IMR-90 (cell line): ENCODE measurements around the gene FCMR. TPM values are rescaled to one million over a fixed set of nuclear protein-coding genes. Genes with fewer than 3 reads are reported as not detected.

Source experiments
- ATAC-seq: fragments of 200-7000 bp; cut with Tn5 transposase; 2 replicates; pipeline ENCODE4 v1.9.1; 2020; ENCODE audit warnings: low read depth, mild to moderate bottlenecking, moderate library complexity
- Bru-seq: library from RNA; stranded (reverse); fragments of 400-500 nt; gene quantifications from one replicate; lab custom pipeline; 2021; lab: Mats Ljungman, UMichigan
- BruChase-seq, 2 experiments: library from RNA; stranded (reverse); fragments of 400-500 nt; gene quantifications; one replicate each; lab custom pipeline; 2021; lab: Mats Ljungman, UMichigan
- BruUV-seq: library from RNA; stranded (reverse); fragments of 400-500 nt; replicated peaks from 2 replicates; lab custom pipeline; 2021; lab: Mats Ljungman, UMichigan
- CTCF ChIA-PET: fragments of 300-600 bp; formaldehyde crosslinking; extraction: SDS; loops from one replicate; lab custom pipeline; 2021; ENCODE audit warnings: antibody characterized with exemption; lab: Yijun Ruan, JAX
- POLR2A ChIA-PET: fragments of 300-600 bp; sonication (Branson Sonifier 250); formaldehyde crosslinking; loops from one replicate; lab custom pipeline; 2022; ENCODE audit warnings: antibody characterized with exemption; ENCODE audit not compliant: unreplicated experiment; lab: Charles Lee
- DNase-seq: peaks from one replicate; pipeline ENCODE4 v3.0.0; 2013
- H2AFZ ChIP-seq: replicated peaks from 2 replicates; pipeline ENCODE3; 2013; ENCODE audit warnings: low read length, mild to moderate bottlenecking; ENCODE audit not compliant: poor library complexity
- H2AK5ac ChIP-seq: 2 replicates; pipeline ENCODE4 v1.6.1; 2013; ENCODE audit warnings: low read depth, low read length, inconsistent platforms
- H2AK9ac ChIP-seq: replicated peaks from 2 replicates; pipeline ENCODE3; 2013; ENCODE audit warnings: mild to moderate bottlenecking, low read depth, low read length, moderate library complexity; ENCODE audit not compliant: poor library complexity
- H2BK120ac ChIP-seq: 2 replicates; pipeline ENCODE4 v1.6.1; 2013; ENCODE audit warnings: low read depth, low read length, inconsistent platforms
- H2BK15ac ChIP-seq: 3 replicates; pipeline ENCODE4 v1.6.1; 2013; ENCODE audit warnings: low read depth, low read length, inconsistent platforms
- H2BK20ac ChIP-seq: 2 replicates; pipeline ENCODE4 v1.6.1; 2013; ENCODE audit warnings: low read depth, mild to moderate bottlenecking, inconsistent platforms, low read length, moderate library complexity
- H2BK5ac ChIP-seq: 2 replicates; pipeline ENCODE4 v1.6.1; 2013; ENCODE audit warnings: mild to moderate bottlenecking, low read depth, low read length, inconsistent platforms; ENCODE audit not compliant: poor library complexity, severe bottlenecking
- H3K14ac ChIP-seq: replicated peaks from 2 replicates; pipeline ENCODE4 v1.6.1; 2013; ENCODE audit warnings: low read depth, low read length, inconsistent platforms
- H3K18ac ChIP-seq: 2 replicates; pipeline ENCODE4 v1.6.1; 2013; ENCODE audit warnings: low read depth, low read length, control low read depth
- H3K23ac ChIP-seq: 2 replicates; pipeline ENCODE4 v1.6.1; 2013; ENCODE audit warnings: low read depth, low read length, inconsistent platforms
- H3K27ac ChIP-seq: 2 replicates; pipeline ENCODE4 v1.5.1; 2013; ENCODE audit warnings: mild to moderate bottlenecking, control low read depth, low read length; ENCODE audit not compliant: insufficient read depth
- H3K27me3 ChIP-seq: 2 replicates; pipeline ENCODE4 v1.6.1; 2013; ENCODE audit warnings: low read length; ENCODE audit not compliant: control insufficient read depth, insufficient read depth
- H3K36me3 ChIP-seq: 2 replicates; pipeline ENCODE4 v1.6.1; 2013; ENCODE audit warnings: low read length, mixed read lengths; ENCODE audit not compliant: control insufficient read depth, insufficient read depth
- H3K4ac ChIP-seq: 2 replicates; pipeline ENCODE4 v1.6.1; 2013; ENCODE audit warnings: low read depth, low read length, inconsistent platforms
- H3K4me1 ChIP-seq: 2 replicates; pipeline ENCODE4 v1.6.1; 2013; ENCODE audit warnings: low read length, mixed read lengths; ENCODE audit not compliant: control insufficient read depth, insufficient read depth
- H3K4me2 ChIP-seq: 2 replicates; pipeline ENCODE4 v1.6.1; 2013; ENCODE audit warnings: low read depth, mild to moderate bottlenecking, control low read depth, low read length, moderate library complexity
- H3K4me3 ChIP-seq: 2 replicates; pipeline ENCODE4 v1.5.1; 2013; ENCODE audit warnings: low read depth, mild to moderate bottlenecking, control low read depth, low read length, moderate library complexity; ENCODE audit not compliant: insufficient read depth
- H3K56ac ChIP-seq: 2 replicates; pipeline ENCODE4 v1.6.1; 2013; ENCODE audit warnings: low read length, inconsistent platforms; ENCODE audit not compliant: insufficient read depth; ENCODE audit errors: extremely low read depth
- H3K79me1 ChIP-seq, 2 experiments: 2 replicates each; pipeline ENCODE4 v1.6.1; 2013; ENCODE audit warnings: low read length in 2 of 2, inconsistent platforms in 1 of 2, low read depth in 1 of 2
- H3K9ac ChIP-seq: 2 replicates; pipeline ENCODE4 v1.6.1; 2013; ENCODE audit warnings: low read depth, low read length, control low read depth
- H3K9me1 ChIP-seq: 2 replicates; pipeline ENCODE4 v1.6.1; 2013; ENCODE audit warnings: low read length, inconsistent platforms; ENCODE audit not compliant: insufficient read depth
- H3K9me3 ChIP-seq: 2 replicates; pipeline ENCODE4 v1.6.1; 2013; ENCODE audit warnings: low read length; ENCODE audit not compliant: control insufficient read depth, insufficient read depth
- H4K20me1 ChIP-seq: 2 replicates; pipeline ENCODE4 v1.6.1; 2013; ENCODE audit warnings: low read length, inconsistent platforms; ENCODE audit not compliant: insufficient read depth
- H4K5ac ChIP-seq: 2 replicates; pipeline ENCODE4 v1.6.1; 2013; ENCODE audit warnings: mild to moderate bottlenecking, low read depth, low read length, control low read depth
- H4K8ac ChIP-seq, 2 experiments: 2 replicates each; pipeline ENCODE4 v1.6.1; 2013; ENCODE audit warnings: low read depth in 2 of 2, low read length in 2 of 2, control low read depth in 1 of 2, inconsistent platforms in 1 of 2
- H4K91ac ChIP-seq: 2 replicates; pipeline ENCODE4 v1.6.1; 2013; ENCODE audit warnings: low read depth, low read length, inconsistent platforms; ENCODE audit not compliant: insufficient read depth
- BHLHE40 ChIP-seq: fragments of 150-350 bp; IDR thresholded peaks from 2 replicates; pipeline ENCODE4 v1.6.1; 2016; ENCODE audit warnings: mild to moderate bottlenecking, low read depth, low read length
- MXI1 ChIP-seq: IDR thresholded peaks from 2 replicates; pipeline ENCODE4 v1.6.1; 2012; ENCODE audit warnings: low read depth, mild to moderate bottlenecking, low read length, moderate library complexity, borderline replicate concordance
- WGBS, 2 experiments: methylation state at CpG; one replicate each; pipeline versions ENCODE4 v1.1.5 to v1.1.7; 2013; ENCODE audit warnings: missing lambda C conversion rate in 2 of 2; ENCODE audit not compliant: insufficient read length in 1 of 2; ENCODE audit errors: extremely low coverage in 2 of 2; 5-methylcytosine and 5-hydroxymethylcytosine counted together
- dilution Hi-C: fragments of 300-500 bp; cut with HindIII; formaldehyde crosslinking; loops from one replicate; pipeline ENCODE4 v1.14.3; 2018; ENCODE audit warnings: low sequenced_read_pairs; ENCODE audit not compliant: unreplicated experiment
- in situ Hi-C: fragments of 300-500 bp; cut with MboI; formaldehyde crosslinking; loops from 3 replicates; pipeline ENCODE4 v1.14.3; 2019; ENCODE audit warnings: low sequenced_read_pairs, inconsistent platforms, mixed read lengths
- intact Hi-C: fragments of 100-400 bp; cut with micrococcal nuclease; formaldehyde crosslinking; loops from 2 replicates; pipeline ENCODE4 v1.10.0; 2022
- long read RNA-seq: library from polyadenylated mRNA; unstranded; transcript quantifications from one replicate; pipeline ENCODE4 v2.0.0, GENCODE V29; 2021; ENCODE audit not compliant: unreplicated experiment
- polyA plus RNA-seq, 3 experiments: library from polyadenylated mRNA; depleted of rRNA; stranded (reverse); fragments of >200 nt; gene quantifications; 2 replicates each; pipeline ENCODE4 v1.2.3, GENCODE V29; 2012; ENCODE audit warnings: low replicate concordance in 1 of 3
- total RNA-seq: library from RNA; depleted of rRNA; stranded (reverse); fragments of >200 nt; gene quantifications from 2 replicates; pipeline ENCODE4 v1.2.3, GENCODE V29; 2012; rRNA removed
- TF ChIP-seq, protein P1 (sequence below): fragments of 150-350 bp; IDR thresholded peaks from 2 replicates; pipeline ENCODE4 v1.6.1; 2017; ENCODE audit warnings: mild to moderate bottlenecking, antibody characterized with exemption, low read length, low read depth

FCMR gene, protein sequence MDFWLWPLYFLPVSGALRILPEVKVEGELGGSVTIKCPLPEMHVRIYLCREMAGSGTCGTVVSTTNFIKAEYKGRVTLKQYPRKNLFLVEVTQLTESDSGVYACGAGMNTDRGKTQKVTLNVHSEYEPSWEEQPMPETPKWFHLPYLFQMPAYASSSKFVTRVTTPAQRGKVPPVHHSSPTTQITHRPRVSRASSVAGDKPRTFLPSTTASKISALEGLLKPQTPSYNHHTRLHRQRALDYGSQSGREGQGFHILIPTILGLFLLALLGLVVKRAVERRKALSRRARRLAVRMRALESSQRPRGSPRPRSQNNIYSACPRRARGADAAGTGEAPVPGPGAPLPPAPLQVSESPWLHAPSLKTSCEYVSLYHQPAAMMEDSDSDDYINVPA
- total RNA-seq: not detected in 2 replicates
- polyA plus RNA-seq (2012; rRNA removed): 0.09 and 0.29 TPM in 2 replicates
- 0.41 and 0.58 TPM in 2 replicates for polyA plus RNA-seq (2012; cell fraction: cytosol; rRNA removed)
- polyA plus RNA-seq (2012; cell fraction: nucleus; rRNA removed; ENCODE audit: low replicate concordance): 0.17 TPM in 1 of 2 replicates, not detected in the other
- Bru-seq, nascent RNA: percentile 13 among the genes with signal in this experiment
- BruChase-seq, experiment 1, labeled RNA remaining after a 6-hour chase: percentile 3 among the genes with signal in this experiment
- BruChase-seq, experiment 2, labeled RNA remaining after a 2-hour chase: percentile 8 among the genes with signal in this experiment
- long read RNA-seq: 0 reads

DNA sequence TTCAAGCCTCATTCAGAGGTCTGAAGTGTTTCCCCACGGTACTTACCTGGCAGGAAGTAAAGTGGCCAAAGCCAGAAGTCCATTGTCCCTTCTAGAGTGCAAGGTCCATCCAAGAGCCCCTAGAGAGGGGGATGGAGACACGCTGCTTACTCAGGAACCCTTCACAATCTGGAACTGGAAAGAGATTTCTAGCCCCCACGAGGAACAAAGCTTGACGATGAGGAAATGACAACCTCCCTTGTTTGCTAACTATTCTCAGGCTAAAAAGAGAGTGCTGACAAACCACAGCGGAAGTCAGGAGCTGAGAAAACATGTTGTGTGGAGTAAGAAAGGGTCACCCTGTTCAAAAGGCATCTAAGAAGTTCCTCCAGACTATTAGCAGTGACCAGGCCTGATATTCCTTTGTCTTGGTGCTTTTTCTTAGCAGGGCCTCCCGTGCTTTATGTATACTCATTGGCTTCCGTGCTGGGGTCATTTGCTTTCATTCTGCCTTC, at the start of gene FCMR:
FCMR (minus strand) TSS at position 170 of the 494 bp plus-strand sequence; CDS start at position 83, 87 bp downstream.
- Histone ChIP-seq H3K56ac (no peak within 1 kb of the TSS), H3K27ac (no peak within 1 kb of the TSS), H3K4me2 (no peak within 1 kb of the TSS), H3K18ac (no peak within 1 kb of the TSS), H2BK120ac (no peak within 1 kb of the TSS), H3K79me1 (no peaks in the 10 kb centered on the region; a peak in 1 of 4 replicates), H4K20me1 (no peaks in the 10 kb centered on the region), H3K9ac (no peak within 1 kb of the TSS), H3K9me3 (no peaks in the 10 kb centered on the region), H3K9me1 (peaks cover 12% of the 10 kb centered on the region), H3K4me3 (no peak within 1 kb of the TSS), H3K36me3 (no peaks in the 10 kb centered on the region), H3K14ac (no peak within 1 kb of the TSS), H4K8ac (no peak within 1 kb of the TSS), H3K4ac (no peak within 1 kb of the TSS), H4K91ac (no peak within 1 kb of the TSS), H2BK20ac (no peak within 1 kb of the TSS), H2AK5ac (no peak within 1 kb of the TSS), H4K5ac (no peak within 1 kb of the TSS), H3K27me3 (peaks cover 11% of the 10 kb centered on the region; the same call in 1 of the 2 replicates), H2BK5ac (no peak within 1 kb of the TSS), H2AK9ac (no peak within 1 kb of the TSS), H2BK15ac (no peak within 1 kb of the TSS), H3K23ac (no peak within 1 kb of the TSS), H3K4me1 (no peaks in the 10 kb centered on the region), H2AFZ (peak within 1 kb of the TSS; percentile 59)
- no peak for ATAC-seq
- ChIA-PET CTCF (interaction anchor here (0.9 kb wide), 1 partner anchor 9 kb away, joined by 3 read pairs; no protein-coding TSS in a partner anchor), POLR2A (no interaction called here)
- 56% methylated on average over 3 of the region's 7 CpGs; no CpG with 5 or more reads in 1 of the 2 experiments for WGBS, 2 experiments
- no TSS peak for BruUV-seq
- in situ Hi-C loops (no loop called here), dilution Hi-C loops (no loop called here), intact Hi-C loops (no loop called here)
- TF ChIP-seq, protein P1, sequence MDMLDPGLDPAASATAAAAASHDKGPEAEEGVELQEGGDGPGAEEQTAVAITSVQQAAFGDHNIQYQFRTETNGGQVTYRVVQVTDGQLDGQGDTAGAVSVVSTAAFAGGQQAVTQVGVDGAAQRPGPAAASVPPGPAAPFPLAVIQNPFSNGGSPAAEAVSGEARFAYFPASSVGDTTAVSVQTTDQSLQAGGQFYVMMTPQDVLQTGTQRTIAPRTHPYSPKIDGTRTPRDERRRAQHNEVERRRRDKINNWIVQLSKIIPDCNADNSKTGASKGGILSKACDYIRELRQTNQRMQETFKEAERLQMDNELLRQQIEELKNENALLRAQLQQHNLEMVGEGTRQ: no peak
- no peak for TF ChIP-seq BHLHE40
- TF ChIP-seq MXI1: no peak
- no peak for DNase-seq
